ENCODE measurements around the gene WDR74. TPM values are rescaled to one million over a fixed set of nuclear protein-coding genes. Genes with fewer than 3 reads are reported as not detected.

WDR74 gene
- total and polyA plus RNA-seq, 2 of the 13 experiments (the other 11 are each of a cell fraction or from before 2014, with no cell fraction given): 77.0 to 83.3 TPM

GRCh38 chr11:62880803-62881578, 41.6 kb upstream of the WDR74 start, which contains the start of gene SLC3A2 (continued):
- TF ChIP-seq SP2 (CRISPR knock-in tag; IDR thresholded peaks at IDR 0.05) (no peak), ARHGAP35 (CRISPR knock-in tag; IDR thresholded peaks at IDR 0.05; ENCODE audit: borderline replicate concordance) (no peak; the same call in 1 of the 2 replicates), ZNF746 (CRISPR knock-in tag; IDR thresholded peaks at IDR 0.05) (no peak; the same call in 1 of the 2 replicates), HNRNPUL1 (IDR thresholded peaks at IDR 0.05; ENCODE audit: low read depth, low read length) (no peak), SMAD3 (CRISPR knock-in tag; IDR thresholded peaks at IDR 0.05) (peak; percentile 47; the same call in 1 of the 2 replicates), NR3C1 (CRISPR knock-in tag; IDR thresholded peaks at IDR 0.05) (no peak), CHD4 (IDR thresholded peaks at IDR 0.05; ENCODE audit: borderline replicate concordance, low read length) (no peak), PBX3 (CRISPR knock-in tag; IDR thresholded peaks at IDR 0.05; ENCODE audit: borderline replicate concordance) (no peak), ZNF775 (CRISPR knock-in tag; IDR thresholded peaks at IDR 0.05; ENCODE audit: borderline replicate concordance) (no peak), NFYC (CRISPR knock-in tag; IDR thresholded peaks at IDR 0.05) (no peak), ZNF431 (CRISPR knock-in tag; IDR thresholded peaks at IDR 0.05; ENCODE audit: borderline replicate concordance, low read depth) (peak; percentile 88), RERE (CRISPR knock-in tag; IDR thresholded peaks at IDR 0.05; ENCODE audit: low read depth) (no peak), FUBP1 (CRISPR knock-in tag; IDR thresholded peaks at IDR 0.05; ENCODE audit: borderline replicate concordance) (no peak; the same call in 1 of the 2 replicates), CENPT (CRISPR knock-in tag; IDR thresholded peaks at IDR 0.05; ENCODE audit: low read depth) (no peak), ZNF543 (CRISPR knock-in tag; IDR thresholded peaks at IDR 0.05) (0 out of 2 replicates have a peak, but pooled peaks have one; percentile 52)
- TF ChIP-seq, protein P1, sequence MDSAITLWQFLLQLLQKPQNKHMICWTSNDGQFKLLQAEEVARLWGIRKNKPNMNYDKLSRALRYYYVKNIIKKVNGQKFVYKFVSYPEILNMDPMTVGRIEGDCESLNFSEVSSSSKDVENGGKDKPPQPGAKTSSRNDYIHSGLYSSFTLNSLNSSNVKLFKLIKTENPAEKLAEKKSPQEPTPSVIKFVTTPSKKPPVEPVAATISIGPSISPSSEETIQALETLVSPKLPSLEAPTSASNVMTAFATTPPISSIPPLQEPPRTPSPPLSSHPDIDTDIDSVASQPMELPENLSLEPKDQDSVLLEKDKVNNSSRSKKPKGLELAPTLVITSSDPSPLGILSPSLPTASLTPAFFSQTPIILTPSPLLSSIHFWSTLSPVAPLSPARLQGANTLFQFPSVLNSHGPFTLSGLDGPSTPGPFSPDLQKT (CRISPR knock-in tag; IDR thresholded peaks at IDR 0.05; ENCODE audit: borderline replicate concordance): no peak
- TF ChIP-seq, protein P2, sequence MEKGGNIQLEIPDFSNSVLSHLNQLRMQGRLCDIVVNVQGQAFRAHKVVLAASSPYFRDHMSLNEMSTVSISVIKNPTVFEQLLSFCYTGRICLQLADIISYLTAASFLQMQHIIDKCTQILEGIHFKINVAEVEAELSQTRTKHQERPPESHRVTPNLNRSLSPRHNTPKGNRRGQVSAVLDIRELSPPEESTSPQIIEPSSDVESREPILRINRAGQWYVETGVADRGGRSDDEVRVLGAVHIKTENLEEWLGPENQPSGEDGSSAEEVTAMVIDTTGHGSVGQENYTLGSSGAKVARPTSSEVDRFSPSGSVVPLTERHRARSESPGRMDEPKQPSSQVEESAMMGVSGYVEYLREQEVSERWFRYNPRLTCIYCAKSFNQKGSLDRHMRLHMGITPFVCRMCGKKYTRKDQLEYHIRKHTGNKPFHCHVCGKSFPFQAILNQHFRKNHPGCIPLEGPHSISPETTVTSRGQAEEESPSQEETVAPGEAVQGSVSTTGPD (CRISPR knock-in tag; IDR thresholded peaks at IDR 0.05): no peak

Measured in HepG2 (cell line).